Astrocyte (in vitro differentiated cells and primary cell): ENCODE measurements around the gene DAB2.

Source experiments
- EZH2 ChIP-seq: IDR thresholded peaks from 2 replicates; pipeline ENCODE4 v1.6.1; 2012; ENCODE audit warnings: mild to moderate bottlenecking, low read length, inconsistent platforms; ENCODE audit not compliant: insufficient read depth
- TF ChIP-seq, protein P1 (sequence below): IDR thresholded peaks from 2 replicates; pipeline ENCODE4 v1.5.1; 2011; ENCODE audit warnings: low read depth, mild to moderate bottlenecking, inconsistent platforms, low read length, moderate library complexity; ENCODE audit not compliant: insufficient read depth

GRCh38 chr5:39363217-39363616 is 61.6 kb downstream of the DAB2 start:
- TF ChIP-seq, protein P1, sequence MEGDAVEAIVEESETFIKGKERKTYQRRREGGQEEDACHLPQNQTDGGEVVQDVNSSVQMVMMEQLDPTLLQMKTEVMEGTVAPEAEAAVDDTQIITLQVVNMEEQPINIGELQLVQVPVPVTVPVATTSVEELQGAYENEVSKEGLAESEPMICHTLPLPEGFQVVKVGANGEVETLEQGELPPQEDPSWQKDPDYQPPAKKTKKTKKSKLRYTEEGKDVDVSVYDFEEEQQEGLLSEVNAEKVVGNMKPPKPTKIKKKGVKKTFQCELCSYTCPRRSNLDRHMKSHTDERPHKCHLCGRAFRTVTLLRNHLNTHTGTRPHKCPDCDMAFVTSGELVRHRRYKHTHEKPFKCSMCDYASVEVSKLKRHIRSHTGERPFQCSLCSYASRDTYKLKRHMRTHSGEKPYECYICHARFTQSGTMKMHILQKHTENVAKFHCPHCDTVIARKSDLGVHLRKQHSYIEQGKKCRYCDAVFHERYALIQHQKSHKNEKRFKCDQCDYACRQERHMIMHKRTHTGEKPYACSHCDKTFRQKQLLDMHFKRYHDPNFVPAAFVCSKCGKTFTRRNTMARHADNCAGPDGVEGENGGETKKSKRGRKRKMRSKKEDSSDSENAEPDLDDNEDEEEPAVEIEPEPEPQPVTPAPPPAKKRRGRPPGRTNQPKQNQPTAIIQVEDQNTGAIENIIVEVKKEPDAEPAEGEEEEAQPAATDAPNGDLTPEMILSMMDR, result no peak
- TF ChIP-seq EZH2, result no peak
